Kidney epithelial cell (primary cell): ENCODE measurements around the gene ARHGEF10L. TPM values are rescaled to one million over a fixed set of nuclear protein-coding genes. Genes with fewer than 3 reads are reported as not detected.

Experiments used
- DNase-seq: peaks from one replicate; pipeline ENCODE4 v3.0.0-alpha.2; 2010; ENCODE audit warnings: low read depth
- H3K27me3 ChIP-seq: 2 replicates; pipeline ENCODE4 v1.6.0; 2011; ENCODE audit warnings: low read length; ENCODE audit not compliant: control insufficient read depth, insufficient read depth
- H3K36me3 ChIP-seq: 2 replicates; pipeline ENCODE4 v1.5.1; 2011; ENCODE audit warnings: low read length; ENCODE audit not compliant: control insufficient read depth, insufficient read depth
- H3K4me3 ChIP-seq: 2 replicates; pipeline ENCODE4 v1.5.1; 2011; ENCODE audit warnings: low read depth, mild to moderate bottlenecking, control low read depth, low read length
- total RNA-seq: library from RNA; depleted of rRNA; stranded (reverse); fragments of >200 nt; gene quantifications from 2 replicates; pipeline ENCODE4 v1.2.3, GENCODE V29; 2015
- TF ChIP-seq, protein P1 (sequence below): IDR thresholded peaks from 2 replicates; pipeline ENCODE4 v1.5.1; 2011; ENCODE audit warnings: mild to moderate bottlenecking, moderate library complexity, low read length, control low read depth, inconsistent platforms; ENCODE audit not compliant: insufficient read depth, poor library complexity, severe bottlenecking

ARHGEF10L gene
- total RNA-seq, 1 donor from 2014 or later: 23.5 TPM

DNA sequence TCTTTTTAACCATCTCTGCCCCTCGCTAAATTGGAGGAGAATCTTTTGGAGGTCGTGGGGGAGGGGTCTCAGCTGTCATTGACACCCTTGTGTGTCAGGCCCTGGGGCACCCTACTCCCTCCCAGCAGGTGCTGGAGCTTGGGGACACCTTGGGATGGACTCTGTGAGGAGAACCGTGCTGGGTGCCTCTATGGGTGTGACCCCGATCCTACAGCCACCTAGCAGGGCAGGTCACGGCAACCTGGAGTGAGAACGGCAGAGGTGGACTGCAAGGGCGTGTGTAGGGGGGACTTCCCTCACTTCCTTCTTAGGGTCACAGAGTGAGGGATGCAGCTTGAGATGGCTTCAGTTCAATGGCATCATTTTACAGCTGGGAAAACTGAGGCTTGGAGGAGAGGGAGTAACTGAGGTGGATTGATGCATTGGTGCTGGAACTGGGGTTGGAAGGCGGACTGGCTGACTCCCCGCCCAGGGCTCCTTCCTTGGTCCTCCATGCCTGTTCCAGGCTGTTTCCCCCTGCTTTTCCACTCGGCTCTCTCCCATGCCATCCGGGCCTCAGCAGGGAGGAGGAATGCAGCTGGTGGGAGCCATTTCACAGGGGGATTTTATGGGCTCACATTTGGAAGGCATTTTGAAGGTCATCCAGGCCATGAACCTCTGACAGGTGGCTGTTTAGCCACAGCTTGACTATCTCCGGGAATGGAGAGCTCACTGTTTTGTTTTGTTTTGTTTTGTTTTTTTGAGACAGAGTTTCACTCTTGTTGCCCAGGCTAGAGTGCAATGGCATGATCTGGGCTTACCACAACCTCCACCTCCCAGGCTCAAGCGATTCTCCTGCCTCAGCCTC lies 18.8 kb upstream of the ARHGEF10L start:
- no peak for DNase-seq
- H3K4me3 ChIP-seq: no peak overlapping the region
- H3K27me3 ChIP-seq: peaks cover 5% of the 10 kb centered on the region
- TF ChIP-seq, protein P1, sequence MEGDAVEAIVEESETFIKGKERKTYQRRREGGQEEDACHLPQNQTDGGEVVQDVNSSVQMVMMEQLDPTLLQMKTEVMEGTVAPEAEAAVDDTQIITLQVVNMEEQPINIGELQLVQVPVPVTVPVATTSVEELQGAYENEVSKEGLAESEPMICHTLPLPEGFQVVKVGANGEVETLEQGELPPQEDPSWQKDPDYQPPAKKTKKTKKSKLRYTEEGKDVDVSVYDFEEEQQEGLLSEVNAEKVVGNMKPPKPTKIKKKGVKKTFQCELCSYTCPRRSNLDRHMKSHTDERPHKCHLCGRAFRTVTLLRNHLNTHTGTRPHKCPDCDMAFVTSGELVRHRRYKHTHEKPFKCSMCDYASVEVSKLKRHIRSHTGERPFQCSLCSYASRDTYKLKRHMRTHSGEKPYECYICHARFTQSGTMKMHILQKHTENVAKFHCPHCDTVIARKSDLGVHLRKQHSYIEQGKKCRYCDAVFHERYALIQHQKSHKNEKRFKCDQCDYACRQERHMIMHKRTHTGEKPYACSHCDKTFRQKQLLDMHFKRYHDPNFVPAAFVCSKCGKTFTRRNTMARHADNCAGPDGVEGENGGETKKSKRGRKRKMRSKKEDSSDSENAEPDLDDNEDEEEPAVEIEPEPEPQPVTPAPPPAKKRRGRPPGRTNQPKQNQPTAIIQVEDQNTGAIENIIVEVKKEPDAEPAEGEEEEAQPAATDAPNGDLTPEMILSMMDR: no peak
- H3K36me3 ChIP-seq: no peaks in the 10 kb centered on the region

GRCh38 chr1:17521946-17522612 lies 17.4 kb upstream of the ARHGEF10L start:
- no peaks in the 10 kb centered on the region for H3K36me3 ChIP-seq
- H3K4me3 ChIP-seq: no peak overlapping the region
- H3K27me3 ChIP-seq: no peaks in the 10 kb centered on the region
- DNase-seq: no peak
- TF ChIP-seq, protein P1: no peak

- no peak for DNase-seq
- TF ChIP-seq, protein P1: no peak
Observed at GRCh38 chr1:17523321-17524041, 16.0 kb upstream of the ARHGEF10L start.

GRCh38 chr1:17524645-17525044 lies 14.9 kb upstream of the ARHGEF10L start:
- H3K4me3 ChIP-seq: no peak overlapping the region
- no peak for DNase-seq
- TF ChIP-seq, protein P1: no peak
- H3K27me3 ChIP-seq: no peaks in the 10 kb centered on the region
- no peaks in the 10 kb centered on the region for H3K36me3 ChIP-seq

More at GRCh38 chr1:17523321-17524041, 16.0 kb upstream of the ARHGEF10L start:
- H3K36me3 ChIP-seq: no peaks in the 10 kb centered on the region
- H3K27me3 ChIP-seq: no peaks in the 10 kb centered on the region
- H3K4me3 ChIP-seq: no peak overlapping the region

DNA sequence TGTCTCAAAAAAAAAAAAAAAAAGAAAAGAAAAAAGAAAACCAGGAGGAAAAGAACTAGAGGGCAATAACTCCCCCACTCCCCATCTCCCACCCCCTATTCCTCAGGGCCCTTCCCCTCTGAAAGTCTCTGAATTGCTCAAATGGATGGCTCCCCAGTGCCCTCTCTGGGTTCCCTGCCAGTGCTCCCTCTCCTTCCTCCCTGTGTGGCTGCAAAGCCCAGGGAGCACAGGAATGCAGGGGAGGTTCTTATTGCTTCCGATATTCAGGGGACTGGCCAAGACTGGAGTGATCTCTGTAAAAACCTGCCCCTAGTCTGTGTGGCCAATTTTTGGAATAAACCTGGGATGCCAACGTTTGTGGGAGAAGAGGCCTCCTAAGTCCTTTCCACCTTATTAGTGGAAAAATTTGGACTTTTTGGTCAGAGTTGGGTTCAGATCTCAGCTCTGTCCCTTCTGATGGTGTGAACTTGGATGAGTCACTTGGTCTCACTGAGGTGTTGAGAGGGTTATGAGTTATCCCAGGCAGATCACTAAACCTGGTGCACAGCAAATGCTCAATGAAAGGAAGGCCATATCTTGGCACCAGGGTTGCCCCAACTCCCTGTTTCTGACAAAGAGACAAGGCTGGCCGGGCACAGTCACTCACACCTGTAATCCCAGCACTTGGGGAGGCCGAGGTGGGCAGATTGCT lies 13.4 kb upstream of the ARHGEF10L start:
- TF ChIP-seq, protein P1: no peak
- no peaks in the 10 kb centered on the region for H3K36me3 ChIP-seq
- no peak overlapping the region for H3K4me3 ChIP-seq
- DNase-seq: no peak
- no peaks in the 10 kb centered on the region for H3K27me3 ChIP-seq
